GM10248 (cell line): ENCODE data around the gene CCNI2.

Experiments used
- CTCF ChIA-PET: fragments of 300-600 bp; sonication (Branson Sonifier 250); formaldehyde crosslinking; extraction: SDS; loops from one replicate; lab custom pipeline; 2021; ENCODE audit warnings: antibody characterized with exemption; lab: Yijun Ruan, JAX
- POLR2A ChIA-PET: fragments of 350-650 bp; sonication (Branson Sonifier 250); formaldehyde crosslinking; extraction: SDS; loops from one replicate; lab custom pipeline; 2020; ENCODE audit warnings: antibody characterized with exemption; lab: Yijun Ruan, JAX
- DNase-seq: peaks from one replicate; pipeline ENCODE4 v3.0.0; 2012; ENCODE audit errors: extremely low spot score
- CTCF ChIP-seq: IDR thresholded peaks from 2 replicates; pipeline ENCODE4 v1.5.1; 2012; ENCODE audit warnings: mild to moderate bottlenecking, low read depth; ENCODE audit errors: extremely low read depth, missing control alignments, control extremely low read depth

The CCNI2 gene

DNA sequence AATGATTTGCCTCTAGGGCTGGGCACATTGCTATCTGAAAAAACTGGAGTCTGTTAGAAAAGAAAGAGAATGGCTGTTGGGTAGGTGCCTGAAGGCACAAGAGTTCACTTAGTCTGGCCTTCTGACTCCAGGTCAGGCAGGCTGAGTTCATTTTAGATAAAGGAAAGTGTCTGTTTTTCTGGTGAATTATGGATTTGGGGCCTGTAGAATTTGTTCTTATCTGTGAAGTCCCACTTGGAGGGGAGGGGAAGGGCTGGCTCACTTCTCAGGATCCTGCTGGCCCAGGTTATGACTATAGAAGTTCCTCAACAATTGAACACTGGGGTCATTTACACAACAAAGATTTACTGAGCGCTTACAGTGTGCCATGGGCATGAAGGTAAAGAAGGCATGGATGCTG, 41.3 kb downstream of the CCNI2 start:
- no peak for TF ChIP-seq CTCF
- POLR2A ChIA-PET: no interaction called here
- CTCF ChIA-PET: interaction anchor here (1.0 to 1.3 kb wide), 2 partner anchors 9 to 31 kb away, joined by 3 to 4 read pairs; no protein-coding TSS in a partner anchor
- no peak for DNase-seq

DNA sequence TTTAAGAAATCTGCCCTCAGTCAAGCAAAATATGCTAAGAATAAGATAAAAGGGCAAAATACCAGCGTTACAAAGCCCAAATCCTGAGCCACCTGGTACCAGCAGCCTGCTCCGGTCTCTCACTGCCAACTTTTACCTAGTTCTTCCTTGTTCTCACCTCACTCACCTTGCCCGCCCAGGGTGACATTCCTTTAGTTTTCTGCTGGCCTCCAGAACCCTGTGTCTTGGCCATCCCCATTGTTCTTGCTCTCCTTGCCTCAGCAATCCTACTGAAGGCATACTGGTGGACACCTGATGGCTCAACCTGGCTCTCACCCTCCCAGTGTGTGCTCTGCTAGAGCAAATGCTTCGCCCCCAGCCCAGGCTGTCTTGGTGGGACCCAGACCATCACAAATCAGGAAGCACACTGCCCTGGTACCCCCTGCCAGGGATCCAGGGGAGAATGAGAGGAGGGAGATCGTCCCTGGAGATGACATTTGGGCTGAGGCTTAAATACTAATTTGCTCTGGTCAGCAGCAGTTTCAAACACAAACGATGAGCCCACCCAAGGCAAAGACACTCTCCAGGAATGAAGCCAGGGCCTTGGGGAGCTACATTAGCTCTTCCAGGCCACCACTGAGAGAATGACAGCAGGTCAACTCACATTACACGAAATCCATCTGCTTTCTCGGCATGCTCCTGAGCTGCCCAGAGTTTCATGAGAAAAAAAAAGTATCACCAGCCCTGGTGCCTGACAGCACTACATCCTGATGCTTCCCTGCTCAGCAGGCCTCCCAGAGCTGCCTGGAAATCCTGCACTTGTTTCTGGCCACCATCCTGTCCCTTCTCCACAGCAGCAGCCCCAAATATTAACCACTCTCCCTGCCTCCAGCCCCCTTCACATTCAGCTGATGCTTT, 42.0 kb downstream of the CCNI2 start:
- no peak for TF ChIP-seq CTCF
- ChIA-PET CTCF (interaction anchor here (1.4 to 1.9 kb wide), 2 partner anchors 19 to 31 kb away, joined by 4 to 8 read pairs; no protein-coding TSS in a partner anchor), POLR2A (no interaction called here)
- DNase-seq: no peak

DNA sequence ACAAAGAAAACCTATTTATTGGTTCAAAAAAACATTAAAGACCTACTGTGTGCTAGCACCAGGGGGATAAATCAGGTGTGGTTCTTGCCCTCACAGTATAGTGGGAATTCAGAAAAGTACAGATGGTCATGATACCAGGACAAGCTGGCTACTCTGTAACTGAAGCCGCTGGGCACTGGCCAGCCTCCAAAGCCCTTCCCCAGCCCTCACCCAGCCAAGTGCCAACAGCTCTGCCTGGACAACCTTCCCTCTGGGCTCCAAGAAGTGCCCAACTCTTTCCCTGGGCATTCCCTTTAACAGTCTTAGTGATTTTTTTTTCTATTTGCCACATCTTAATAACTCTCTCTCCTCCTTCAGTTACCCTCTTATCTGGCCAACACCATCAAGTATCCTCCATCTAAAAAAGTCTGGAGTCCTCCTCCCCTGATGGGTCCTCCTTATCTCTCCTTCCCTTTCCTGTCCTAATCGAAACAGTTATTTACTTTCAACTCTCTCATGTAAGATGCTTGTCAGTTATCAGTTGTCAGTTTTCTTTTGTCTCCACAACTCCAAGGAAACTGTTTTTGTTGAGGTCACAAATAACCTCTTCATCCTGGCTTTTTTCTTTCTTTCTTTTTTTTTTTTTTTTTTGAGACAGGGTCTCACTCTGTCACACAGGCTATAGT, 43.1 kb downstream of the CCNI2 start:
- no peak for DNase-seq
- ChIA-PET CTCF (interaction anchor here (1.4 to 1.9 kb wide), 3 partner anchors 12 to 30 kb away, joined by 4 to 8 read pairs (median 6); no protein-coding TSS in a partner anchor), POLR2A (no interaction called here)
- no peak for TF ChIP-seq CTCF

- no peak for DNase-seq
- TF ChIP-seq CTCF: no peak
- ChIA-PET POLR2A (no interaction called here), CTCF (interaction anchor here (1.3 to 2.1 kb wide), 5 partner anchors 10 to 53 kb away, joined by 3 to 11 read pairs (median 6); partner anchors contain the start of gene KIF3A)
These were observed 43.8 kb downstream of the CCNI2 start for GRCh38 chr5:132791026-132791425.

DNA sequence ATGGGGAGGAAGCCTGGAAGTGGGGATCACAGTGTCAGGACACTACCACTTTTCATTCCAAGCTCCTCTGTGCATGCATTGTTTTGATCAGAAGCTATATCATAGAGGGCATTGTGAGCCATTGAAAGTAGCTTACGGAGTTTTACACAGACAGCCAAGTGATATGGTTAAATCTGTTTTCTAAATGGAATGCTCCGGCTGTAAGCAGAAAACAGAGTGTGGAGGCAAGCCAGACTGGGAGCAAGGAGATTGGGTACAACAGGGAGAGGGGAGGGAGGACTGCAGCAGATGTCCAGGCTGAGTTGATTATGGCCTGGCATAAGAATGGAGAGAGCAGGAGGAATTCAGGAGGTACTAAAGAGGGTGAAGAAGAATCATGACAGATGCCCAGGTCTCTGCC, 50.4 kb downstream of the CCNI2 start:
- POLR2A ChIA-PET: no interaction called here
- TF ChIP-seq CTCF: no peak
- no peak for DNase-seq
- CTCF ChIA-PET: interaction anchor here (0.7 to 4.8 kb wide), 7 partner anchors 10 to 559 kb away, joined by 3 to 29 read pairs (median 4); no protein-coding TSS in a partner anchor

DNA sequence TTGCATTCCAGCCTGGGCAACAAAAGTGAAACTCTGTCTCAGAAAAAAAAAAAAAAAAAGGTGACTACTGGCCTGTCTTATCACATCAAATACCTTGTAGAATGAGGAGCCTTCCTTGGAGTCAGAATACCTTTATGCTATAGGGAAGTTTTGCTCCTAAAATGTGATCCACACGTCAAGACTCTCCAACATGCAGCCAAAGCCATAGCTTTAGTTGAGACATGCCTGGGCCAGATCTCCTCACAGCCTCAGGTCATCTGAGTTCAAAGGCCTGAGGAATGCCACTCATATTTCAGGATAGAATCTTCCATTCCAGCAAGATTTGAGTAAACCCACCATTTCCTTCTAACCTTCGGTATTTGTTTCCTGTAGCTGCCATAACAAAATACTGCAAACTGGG, 52.2 kb downstream of the CCNI2 start:
- POLR2A ChIA-PET: interaction anchor here (0.6 kb wide), 1 partner anchor 15 kb away, joined by 3 read pairs; no protein-coding TSS in a partner anchor
- CTCF ChIA-PET: interaction anchor here (1.3 to 4.8 kb wide), 3 partner anchors 10 to 21 kb away, joined by 4 to 29 read pairs (median 20); partner anchors contain the start of gene SOWAHA
- no peak for DNase-seq
- no peak for TF ChIP-seq CTCF
